Activated gamma-delta T cell (primary cell): ENCODE results near the gene ALX3.
"Not testable (repeated sequence)": the region's sequence is repeated elsewhere in the genome, so short reads cannot be mapped to it uniquely, and the experiment has no call there.

Experiments used
- DNase-seq: peaks from one replicate; lab custom pipeline; 2025; lab: John Stamatoyannopoulos, UW

The ALX3 gene

DNA sequence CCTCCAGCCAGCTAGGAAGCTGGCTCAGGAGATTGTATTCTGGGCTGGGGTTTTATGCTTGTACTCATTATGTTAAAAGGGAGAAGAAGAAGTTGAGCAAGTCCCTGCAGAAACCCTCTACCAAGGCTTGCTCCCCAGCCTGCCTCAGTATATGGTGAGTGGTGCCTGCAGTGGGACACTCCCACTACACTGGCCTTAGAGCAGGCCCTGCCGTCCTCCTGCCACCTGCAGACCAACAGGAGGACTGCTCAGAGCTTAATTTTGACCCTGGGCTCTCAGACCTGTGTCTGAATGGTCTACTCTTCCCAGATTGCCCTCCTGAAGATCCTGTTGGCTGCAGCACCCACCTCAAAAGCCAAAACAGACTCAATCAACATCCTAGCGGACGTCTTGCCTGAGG, 23.0 kb downstream of the ALX3 start:
- DNase-seq = no peak

DNA sequence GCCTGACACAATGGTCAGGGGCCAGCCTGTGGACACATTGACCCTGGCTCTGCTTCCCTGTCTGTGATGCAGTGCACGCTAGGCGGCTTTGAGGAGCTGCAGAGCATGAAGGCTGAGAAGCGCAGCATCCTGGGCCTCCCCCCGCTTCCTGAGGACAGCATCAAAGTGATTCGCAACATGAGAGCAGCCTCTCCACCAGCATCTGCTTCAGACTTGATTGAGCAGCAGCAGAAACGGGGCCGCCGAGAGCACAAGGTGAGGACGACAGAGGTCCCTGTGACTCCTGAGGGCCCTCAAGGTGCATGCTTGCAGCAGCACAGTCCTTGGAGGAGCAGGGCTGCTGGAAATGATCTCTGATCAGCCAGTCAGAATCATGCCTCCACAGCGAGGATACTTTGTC, 27.5 kb downstream of the ALX3 start:
- no peak for DNase-seq

DNA sequence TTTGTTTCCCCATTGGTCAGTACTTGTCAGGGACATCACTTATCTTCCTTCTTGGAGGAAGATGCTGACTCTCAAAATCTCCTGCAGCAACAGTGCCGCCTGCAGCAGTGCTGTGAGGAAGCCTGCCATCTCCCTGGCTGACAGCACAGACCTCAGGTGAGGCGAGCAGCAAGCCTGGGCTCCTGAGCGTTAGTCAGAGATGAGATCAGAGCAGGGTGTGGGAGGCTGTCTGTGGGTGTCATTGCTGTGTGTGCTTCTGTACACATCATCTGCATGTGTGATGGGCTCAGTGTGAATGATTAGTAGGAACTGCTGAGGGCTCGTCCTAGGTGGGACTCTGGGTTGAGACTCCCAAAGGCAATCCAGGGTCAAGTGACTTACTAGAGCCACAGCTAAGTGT, 29.9 kb downstream of the ALX3 start:
- DNase-seq = no peak

DNA sequence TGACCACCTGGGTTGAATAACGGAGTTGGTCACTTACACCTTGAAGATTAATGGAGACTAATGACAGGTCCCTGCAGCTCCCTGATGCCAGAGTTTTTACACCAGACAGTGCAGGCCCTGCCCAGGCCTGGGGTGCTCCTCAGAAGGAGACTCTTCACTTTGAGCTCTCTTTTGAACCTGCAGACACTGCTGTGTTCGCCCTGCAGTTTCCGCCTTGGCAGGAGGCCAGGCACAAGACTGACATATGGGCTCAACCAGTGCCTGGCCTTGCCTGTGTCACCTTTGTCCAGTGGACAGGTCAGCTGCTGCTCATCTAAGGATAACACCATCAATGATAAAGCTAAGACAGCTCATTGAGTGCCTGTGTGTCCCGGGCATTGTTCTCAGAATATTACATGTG, 30.8 kb downstream of the ALX3 start:
- no peak for DNase-seq

DNA sequence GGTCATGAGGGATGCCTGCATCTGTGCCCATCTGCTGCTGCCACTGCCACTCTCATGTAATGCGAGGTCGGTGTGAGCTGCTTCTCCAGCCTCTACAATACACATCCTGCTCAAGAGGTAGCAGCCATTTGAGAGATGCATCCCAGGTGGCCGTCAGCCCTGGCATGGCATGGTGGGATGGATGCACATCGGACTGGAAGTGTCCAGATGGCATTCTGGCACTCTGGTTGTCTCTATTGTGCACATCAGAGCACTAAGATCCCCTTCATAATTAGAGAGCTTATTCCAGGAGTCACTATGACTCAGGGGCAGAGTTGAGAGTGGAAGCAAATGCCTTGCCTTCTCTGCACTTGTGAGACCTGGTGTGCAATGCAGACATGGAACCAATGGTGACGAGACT, 32.2 kb downstream of the ALX3 start:
- DNase-seq = no peak

DNA sequence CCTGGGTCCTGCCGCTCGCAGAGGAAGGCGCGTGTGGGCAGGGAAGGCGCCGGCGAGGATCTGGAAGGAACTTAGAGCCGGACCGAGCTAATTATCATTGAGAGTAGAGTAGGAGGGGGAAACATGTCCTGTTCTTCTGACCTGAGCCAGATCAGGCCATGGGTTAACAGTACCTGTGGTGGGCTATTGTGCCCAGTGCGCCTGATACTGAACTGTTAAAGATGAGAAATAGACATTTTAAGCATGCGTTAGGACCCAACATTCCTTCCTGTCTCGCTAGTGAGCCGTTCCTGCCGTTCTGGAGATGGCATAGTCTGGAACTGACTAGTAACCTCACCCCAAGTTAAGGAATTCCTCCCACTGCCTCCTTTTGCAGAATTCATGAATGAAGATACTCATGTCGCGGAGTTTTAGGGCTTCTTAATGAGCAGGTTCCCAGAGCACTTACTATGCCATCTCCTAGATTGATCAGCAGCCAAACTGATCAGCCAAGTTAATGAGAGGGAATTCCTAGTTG, 35.2 kb downstream of the ALX3 start:
- DNase-seq = no peak

DNA sequence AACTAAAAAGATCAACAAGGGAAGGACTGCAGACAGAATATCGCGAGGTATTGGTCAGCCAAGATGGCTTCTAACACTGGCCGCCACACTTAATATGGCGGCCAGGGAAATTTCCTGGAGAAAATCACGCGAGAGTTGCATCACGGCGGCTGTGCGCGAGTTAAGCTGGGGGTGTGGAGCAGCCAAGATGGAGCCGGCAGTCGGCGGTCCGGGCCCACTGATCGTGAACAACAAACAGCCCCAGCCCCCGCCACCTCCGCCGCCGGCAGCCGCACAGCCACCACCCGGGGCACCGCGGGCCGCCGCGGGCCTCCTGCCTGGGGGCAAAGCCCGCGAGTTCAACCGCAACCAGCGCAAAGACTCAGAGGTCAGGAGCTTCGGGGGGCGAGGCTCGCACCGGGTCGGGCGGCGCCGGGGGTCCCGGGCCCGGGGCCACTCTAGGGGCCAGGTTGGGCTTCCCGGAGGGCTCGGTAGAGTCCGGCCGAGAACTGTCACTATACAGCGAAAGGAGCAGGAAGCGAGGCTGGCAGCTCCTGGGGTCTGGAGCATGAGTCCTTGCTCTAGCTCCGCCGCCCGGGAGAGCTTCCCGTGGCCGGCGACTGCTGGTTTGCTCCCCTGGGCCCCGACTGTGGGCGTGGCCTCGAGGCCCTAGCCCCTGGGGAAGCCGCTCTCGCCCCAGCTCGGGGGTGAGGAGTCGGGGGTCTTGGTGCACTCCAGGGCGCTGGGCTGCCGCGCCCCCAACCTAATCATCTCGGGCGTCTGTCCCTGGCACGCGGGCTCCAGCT, 35.8 kb downstream of the ALX3 start, which contains the start of gene STRIP1:
STRIP1 (plus strand) TSS at position 174 of the 785 bp plus-strand sequence; CDS start at position 188, 14 bp downstream.
- peak; percentile 64 for DNase-seq

DNA sequence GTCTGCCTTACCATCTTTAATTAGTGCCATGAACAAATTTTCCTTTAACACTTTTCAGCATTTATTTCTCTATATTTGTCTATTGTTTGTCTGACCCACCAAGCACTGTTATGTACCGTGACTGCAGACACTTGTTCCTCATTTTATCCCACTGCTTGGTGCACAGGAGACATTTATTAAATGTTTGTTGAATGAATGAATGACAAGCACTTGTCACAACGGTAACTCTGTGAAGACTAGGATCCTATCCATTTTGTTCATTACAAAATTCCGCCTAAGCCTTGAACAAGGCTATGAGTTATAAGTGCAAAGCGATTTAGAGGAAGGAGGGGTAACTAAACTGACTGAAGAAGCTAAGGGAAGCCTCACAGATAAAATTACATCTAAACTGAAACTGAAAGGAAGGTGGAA, 36.4 kb downstream of the ALX3 start:
- DNase-seq = no peak

DNA sequence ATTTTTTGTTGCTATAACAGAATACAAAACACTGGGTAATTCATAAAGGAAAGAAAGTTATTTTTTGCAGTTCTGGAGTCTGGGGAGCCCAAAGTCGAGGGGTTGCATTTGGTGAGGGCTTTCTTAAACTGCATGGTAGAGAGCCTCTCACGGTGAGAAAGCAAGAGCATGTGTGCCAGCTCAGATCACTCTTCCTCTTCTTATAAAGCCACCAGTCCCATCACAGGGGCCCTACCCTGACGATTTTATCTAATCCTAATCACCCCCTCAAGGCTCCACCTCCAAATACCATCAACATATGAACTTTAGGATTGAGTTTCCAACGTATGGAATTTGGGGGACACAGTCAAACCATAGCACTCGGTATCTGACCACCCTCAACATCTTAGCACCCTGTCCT, 37.1 kb downstream of the ALX3 start:
- DNase-seq = no peak

DNA sequence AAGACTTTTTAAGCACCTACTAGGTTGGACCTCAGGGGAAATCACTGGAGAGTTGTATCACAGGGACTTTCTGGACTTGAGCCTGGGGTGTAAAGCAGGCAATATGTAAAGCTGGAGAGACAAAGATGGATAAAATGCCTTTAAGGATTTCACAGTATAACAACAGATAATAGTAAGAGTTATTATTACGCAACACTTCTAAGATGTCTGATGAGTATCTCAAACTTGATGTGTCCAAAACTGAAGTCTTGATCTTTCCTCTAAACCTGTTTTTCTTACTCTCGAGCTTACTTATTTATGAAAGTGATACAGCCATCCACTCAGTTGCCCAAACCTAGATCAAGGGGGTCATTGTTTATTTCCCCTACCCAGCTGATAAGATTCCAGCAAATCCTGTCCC, 38.1 kb downstream of the ALX3 start:
- no peak for DNase-seq

DNA sequence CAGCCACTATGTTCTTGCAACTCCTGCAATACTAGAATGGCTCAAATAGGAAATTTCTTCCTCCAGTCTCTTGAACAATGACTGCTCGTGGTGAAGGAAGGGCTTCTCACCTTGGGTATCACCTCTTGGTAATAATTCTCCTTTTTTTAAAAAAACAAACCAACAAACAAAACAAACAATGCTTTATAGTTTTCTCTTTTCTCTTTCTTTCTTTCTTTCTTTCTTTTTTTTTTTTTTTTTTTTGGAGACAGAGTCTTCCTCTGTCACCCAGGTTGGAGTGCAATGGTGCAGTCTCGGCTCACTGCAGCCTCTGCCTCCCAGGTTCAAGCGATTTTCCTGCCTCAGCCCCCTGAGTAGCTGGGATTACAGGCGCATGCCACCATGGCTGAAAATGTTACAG, 39.8 kb downstream of the ALX3 start:
- not testable (repeated sequence) for DNase-seq

DNA sequence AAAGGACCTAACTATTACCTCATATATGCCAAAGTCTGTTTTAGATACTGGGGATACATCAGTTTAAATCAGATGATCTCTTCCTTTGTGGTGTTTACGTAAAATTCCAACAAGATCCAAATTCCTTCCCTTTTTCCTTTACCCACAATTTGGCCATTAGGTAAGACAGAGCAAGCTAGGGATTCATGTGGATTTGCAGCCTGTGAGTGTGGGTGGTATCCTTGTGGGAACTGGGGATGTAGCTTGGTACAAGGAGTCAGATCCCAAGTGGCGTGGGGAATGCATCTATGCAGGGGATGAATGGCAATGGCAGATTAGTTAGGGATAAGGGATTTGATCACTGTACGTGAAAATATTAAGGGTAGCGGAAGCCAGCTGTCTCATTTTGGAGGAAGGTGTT, 45.9 kb downstream of the ALX3 start:
- no peak for DNase-seq

DNA sequence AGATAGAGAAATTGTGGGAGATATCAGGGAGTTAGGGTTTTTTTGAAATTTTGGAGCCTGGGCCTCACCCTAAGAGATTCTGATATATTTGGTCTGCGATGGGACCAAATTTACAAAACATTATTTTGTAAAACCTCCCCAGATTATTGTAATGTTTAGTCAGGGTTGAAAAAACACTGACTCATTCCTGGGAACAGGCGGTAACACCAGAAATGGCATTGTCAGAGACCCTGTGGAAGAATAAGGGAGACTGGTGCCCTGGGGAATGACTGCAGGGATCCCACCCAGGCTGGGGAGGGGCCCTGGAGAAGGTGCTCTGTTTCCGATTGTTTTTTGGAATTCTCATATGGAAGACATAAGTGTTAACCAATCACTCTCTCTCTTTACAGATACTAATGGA, 49.2 kb downstream of the ALX3 start:
- DNase-seq = no peak

DNA sequence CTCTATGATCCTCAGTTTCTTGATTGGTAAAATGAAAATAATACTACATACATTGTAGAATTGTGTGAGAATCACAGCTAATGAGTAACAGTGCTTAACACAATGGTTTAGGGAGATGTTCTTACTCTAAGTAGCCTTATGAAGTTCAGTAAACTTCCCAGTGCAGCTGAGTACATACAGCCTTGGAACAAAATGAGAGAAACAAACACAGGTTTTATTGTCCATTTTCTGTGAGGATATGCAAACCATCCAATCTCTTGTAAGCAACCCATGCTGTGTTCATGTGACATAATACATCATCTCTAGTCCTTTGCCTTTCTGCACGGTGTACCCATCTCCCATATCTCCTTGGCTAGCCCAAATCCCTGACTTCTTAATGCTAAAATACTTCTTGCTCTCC, 50.7 kb downstream of the ALX3 start:
- no peak for DNase-seq

DNA sequence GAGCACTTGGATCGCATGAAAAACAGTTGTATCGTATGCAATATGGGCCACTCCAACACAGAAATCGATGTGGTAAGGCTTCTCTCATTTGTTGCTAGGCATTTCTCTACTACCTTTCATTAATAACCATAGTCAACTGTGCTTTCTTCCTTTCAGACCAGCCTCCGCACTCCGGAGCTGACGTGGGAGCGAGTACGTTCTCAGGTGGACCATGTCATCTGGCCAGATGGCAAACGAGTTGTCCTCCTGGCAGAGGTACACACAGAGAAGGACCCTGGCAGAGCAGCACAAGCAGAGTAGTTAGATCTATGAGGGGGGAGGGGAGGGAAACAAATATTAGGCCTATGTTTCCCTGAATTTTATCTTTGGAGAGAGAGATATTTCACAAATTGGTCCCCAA, 52.1 kb downstream of the ALX3 start:
- DNase-seq = no peak

DNA sequence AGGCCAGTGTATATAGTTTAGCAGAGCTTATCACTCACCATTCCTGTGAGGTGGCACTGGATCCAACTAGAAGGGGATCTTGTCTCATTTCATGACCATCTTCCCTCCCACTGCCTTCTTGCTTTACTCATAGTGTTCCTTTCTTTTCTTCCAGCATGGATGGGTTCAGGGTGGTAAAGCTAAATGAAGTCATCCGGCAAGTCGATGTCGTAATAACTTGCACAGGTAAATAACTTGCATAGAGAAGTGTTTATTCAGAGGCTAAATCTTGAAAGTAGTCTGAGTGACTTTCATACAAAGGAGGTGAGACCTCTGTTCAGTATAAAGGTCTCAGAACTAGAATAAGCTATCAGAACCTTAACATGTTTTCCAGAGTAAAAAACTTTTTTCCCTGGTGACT, 52.7 kb downstream of the ALX3 start:
- no peak for DNase-seq

DNA sequence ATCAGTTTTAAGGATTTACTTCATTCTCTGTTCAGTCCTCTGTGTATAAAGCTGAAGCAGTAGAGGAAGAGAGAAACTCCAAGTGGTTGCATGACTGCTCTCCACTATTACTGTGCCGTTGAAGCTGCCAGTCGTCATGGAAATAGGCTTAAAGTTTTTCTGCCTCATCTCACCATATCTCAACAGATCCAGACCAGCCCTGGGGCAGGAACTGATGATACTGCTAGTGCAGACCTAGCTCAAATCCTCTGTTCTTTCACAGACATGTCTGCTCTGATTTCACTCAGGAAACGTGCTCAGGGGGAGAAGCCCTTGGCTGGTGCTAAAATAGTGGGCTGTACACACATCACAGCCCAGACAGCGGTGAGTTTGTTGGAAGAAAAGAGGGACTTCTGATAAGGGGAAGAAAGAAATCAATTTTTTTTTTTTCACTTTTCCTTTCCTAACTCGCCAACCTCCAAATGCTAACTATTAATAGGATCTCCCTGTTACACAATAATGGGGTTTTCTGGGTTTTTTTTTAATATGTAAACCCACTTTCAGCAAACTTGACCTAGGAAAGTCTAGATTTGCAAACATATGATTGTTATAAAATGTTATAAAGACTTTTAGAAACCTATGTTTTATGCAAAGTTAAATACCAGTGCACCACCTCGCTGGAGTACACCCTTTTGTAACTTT, 58.2 kb downstream of the ALX3 start:
- no peak for DNase-seq

DNA sequence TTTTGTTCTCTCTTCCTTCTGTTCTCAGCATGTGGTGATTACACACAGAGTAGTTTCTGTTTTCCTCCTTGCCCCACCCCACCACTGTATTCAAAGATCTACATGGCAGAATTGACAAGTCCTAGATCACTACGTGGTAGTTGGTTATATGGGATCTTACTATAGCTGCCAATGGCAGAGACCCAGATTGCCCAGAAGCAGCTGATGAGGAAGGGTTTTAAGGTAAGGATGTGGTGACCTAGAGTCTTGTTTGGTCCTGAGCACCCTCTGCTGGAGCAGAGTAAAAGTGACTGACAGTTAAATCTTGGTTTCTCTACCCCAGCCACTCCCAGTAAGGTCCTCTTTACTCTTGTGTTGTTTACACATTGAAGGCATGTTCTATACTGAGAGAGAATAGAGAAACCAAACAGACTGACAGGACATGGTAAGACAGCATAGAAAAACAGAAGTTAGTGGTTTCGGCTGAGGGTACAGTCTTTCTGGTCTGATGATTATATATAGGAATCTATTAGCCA, 58.9 kb downstream of the ALX3 start:
- no peak for DNase-seq
